ENCODE data around the gene SUCO. TPM values are rescaled to one million over a fixed set of nuclear protein-coding genes. Genes with fewer than 3 reads are reported as not detected.

SUCO gene
- total RNA-seq, 1 donor from 2014 or later = 81.2 TPM

DNA sequence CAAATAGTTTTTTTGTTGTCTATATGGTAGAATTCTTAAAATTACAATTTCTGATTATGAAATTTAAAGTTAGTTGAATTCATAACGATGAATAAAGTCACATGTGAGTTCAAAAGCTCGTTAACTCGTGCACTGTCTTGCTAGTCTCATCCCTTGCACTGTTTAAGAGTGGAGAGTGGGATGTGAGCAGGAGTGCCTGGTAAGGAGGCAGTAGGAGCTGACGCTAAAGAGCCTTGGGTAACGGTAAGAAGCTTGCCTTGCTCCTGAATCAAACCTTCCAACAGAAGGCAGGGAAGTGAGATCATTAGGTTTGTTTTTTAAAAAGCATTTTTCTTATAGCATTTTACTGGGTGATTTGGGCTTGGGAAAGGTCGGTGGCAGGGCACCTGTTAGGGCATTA lies 123.6 kb downstream of the SUCO start:
- TF ChIP-seq CTCF (IDR thresholded peaks at IDR 0.05; ENCODE audit: unreplicated experiment) = no peak
- H3K27me3 Mint-ChIP-seq (ENCODE audit: unreplicated experiment) = no peaks in the 10 kb centered on the region
- no peaks in the 10 kb centered on the region for H3K9me3 Mint-ChIP-seq (ENCODE audit: unreplicated experiment)
- no peak for DNase-seq (ENCODE audit: low spot score)
- no peaks in the 10 kb centered on the region for H3K36me3 Mint-ChIP-seq (ENCODE audit: low read depth, unreplicated experiment)
- H3K27ac Mint-ChIP-seq (ENCODE audit: unreplicated experiment) = no peak overlapping the region
- H3K4me1 Mint-ChIP-seq (ENCODE audit: unreplicated experiment) = no peaks in the 10 kb centered on the region
- H3K4me3 Mint-ChIP-seq (ENCODE audit: unreplicated experiment) = no peak overlapping the region

GRCh38 chr1:172657586-172657985 lies 124.6 kb downstream of the SUCO start:
- H3K9me3 Mint-ChIP-seq (ENCODE audit: unreplicated experiment) = no peaks in the 10 kb centered on the region
- H3K4me1 Mint-ChIP-seq (ENCODE audit: unreplicated experiment) = no peaks in the 10 kb centered on the region
- no peak for TF ChIP-seq CTCF (IDR thresholded peaks at IDR 0.05; ENCODE audit: unreplicated experiment)
- H3K4me3 Mint-ChIP-seq (ENCODE audit: unreplicated experiment) = no peak overlapping the region
- no peaks in the 10 kb centered on the region for H3K36me3 Mint-ChIP-seq (ENCODE audit: low read depth, unreplicated experiment)
- DNase-seq (ENCODE audit: low spot score) = no peak
- H3K27me3 Mint-ChIP-seq (ENCODE audit: unreplicated experiment) = no peaks in the 10 kb centered on the region
- no peak overlapping the region for H3K27ac Mint-ChIP-seq (ENCODE audit: unreplicated experiment)

- Mint-ChIP-seq H3K27ac (ENCODE audit: unreplicated experiment) (no peak within 1 kb of the TSS), H3K27me3 (ENCODE audit: unreplicated experiment) (peaks cover 2% of the 10 kb centered on the region), H3K36me3 (ENCODE audit: low read depth, unreplicated experiment) (no peaks in the 10 kb centered on the region), H3K4me1 (ENCODE audit: unreplicated experiment) (no peaks in the 10 kb centered on the region), H3K9me3 (ENCODE audit: unreplicated experiment) (no peaks in the 10 kb centered on the region), H3K4me3 (ENCODE audit: unreplicated experiment) (no peak within 1 kb of the TSS)
- no peak for DNase-seq (ENCODE audit: low spot score)
- TF ChIP-seq CTCF (IDR thresholded peaks at IDR 0.05; ENCODE audit: unreplicated experiment) = no peak
Measured at GRCh38 chr1:172658871-172659453, 126.0 kb downstream of the SUCO start, which contains the start of gene FASLG. Gene FASLG (plus strand): TSS chr1:172659103. CDS start chr1:172659202, 99 bp downstream.

GRCh38 chr1:172661107-172661506 lies 128.2 kb downstream of the SUCO start:
- Mint-ChIP-seq H3K4me1 (ENCODE audit: unreplicated experiment) (no peaks in the 10 kb centered on the region), H3K9me3 (ENCODE audit: unreplicated experiment) (no peaks in the 10 kb centered on the region), H3K27ac (ENCODE audit: unreplicated experiment) (no peak overlapping the region), H3K4me3 (ENCODE audit: unreplicated experiment) (no peak overlapping the region), H3K27me3 (ENCODE audit: unreplicated experiment) (peaks cover 2% of the 10 kb centered on the region), H3K36me3 (ENCODE audit: low read depth, unreplicated experiment) (no peaks in the 10 kb centered on the region)
- no peak for DNase-seq (ENCODE audit: low spot score)
- no peak for TF ChIP-seq CTCF (IDR thresholded peaks at IDR 0.05; ENCODE audit: unreplicated experiment)

Other genes with a start within 250 kb of the SUCO start
- 0.85 TPM for gene C1orf105, start 112.5 kb upstream of the SUCO start, total RNA-seq (ENCODE audit: unreplicated experiment)
- gene PIGC, start 89.1 kb upstream of the SUCO start, total RNA-seq (ENCODE audit: unreplicated experiment) = 23.7 TPM
- gene FASLG, start 126.0 kb downstream of the SUCO start, total RNA-seq (ENCODE audit: unreplicated experiment) = not detected

Measured in endothelial cell (in vitro differentiated cells).